HG03571 (cell line): Measurements from ENCODE around the gene BANK1.

Experiments used
- ATAC-seq: cut with Tn5 transposase; IDR thresholded peaks from one replicate; pipeline ENCODE4 v1.9.1; 2021; ENCODE audit not compliant: unreplicated experiment

Gene BANK1, protein sequence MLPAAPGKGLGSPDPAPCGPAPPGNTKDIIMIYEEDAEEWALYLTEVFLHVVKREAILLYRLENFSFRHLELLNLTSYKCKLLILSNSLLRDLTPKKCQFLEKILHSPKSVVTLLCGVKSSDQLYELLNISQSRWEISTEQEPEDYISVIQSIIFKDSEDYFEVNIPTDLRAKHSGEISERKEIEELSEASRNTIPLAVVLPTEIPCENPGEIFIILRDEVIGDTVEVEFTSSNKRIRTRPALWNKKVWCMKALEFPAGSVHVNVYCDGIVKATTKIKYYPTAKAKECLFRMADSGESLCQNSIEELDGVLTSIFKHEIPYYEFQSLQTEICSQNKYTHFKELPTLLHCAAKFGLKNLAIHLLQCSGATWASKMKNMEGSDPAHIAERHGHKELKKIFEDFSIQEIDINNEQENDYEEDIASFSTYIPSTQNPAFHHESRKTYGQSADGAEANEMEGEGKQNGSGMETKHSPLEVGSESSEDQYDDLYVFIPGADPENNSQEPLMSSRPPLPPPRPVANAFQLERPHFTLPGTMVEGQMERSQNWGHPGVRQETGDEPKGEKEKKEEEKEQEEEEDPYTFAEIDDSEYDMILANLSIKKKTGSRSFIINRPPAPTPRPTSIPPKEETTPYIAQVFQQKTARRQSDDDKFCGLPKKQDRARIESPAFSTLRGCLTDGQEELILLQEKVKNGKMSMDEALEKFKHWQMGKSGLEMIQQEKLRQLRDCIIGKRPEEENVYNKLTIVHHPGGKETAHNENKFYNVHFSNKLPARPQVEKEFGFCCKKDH

DNA sequence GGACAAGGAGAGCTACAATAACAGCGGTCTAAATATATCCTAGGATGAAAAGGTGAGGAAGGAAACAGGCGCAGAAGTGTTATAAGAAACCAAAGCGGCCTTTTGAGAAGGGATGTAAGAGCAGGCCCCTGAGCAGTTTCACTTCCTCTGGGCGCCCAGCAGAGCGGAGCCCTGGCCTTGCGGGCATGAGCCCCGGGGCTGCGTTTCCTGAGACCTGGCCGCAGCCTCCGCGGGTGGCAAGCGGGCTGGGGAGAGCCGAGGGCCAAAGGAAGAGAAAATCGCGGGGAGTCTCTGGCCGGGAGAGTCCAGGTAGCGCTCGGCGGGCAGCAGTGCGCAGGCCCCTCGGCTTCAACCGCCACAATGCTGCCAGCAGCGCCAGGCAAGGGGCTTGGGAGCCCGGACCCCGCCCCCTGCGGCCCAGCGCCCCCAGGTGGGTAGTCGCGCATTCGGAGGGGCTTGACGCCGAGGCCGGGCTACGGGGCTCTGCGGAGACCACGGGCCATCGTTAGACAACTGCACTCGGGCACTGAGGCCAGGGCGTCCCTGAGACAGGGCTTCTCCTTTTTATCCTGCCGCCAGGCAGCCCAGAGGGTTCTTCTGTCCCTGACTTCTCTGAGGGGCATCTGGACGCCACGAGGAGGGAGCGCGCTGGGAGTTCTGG lies at the start of gene BANK1:
TSS of gene BANK1 (plus strand) at position 210 of the 661 bp plus-strand sequence. CDS start at position 361, 151 bp downstream.
- peak; percentile 99 for ATAC-seq

DNA sequence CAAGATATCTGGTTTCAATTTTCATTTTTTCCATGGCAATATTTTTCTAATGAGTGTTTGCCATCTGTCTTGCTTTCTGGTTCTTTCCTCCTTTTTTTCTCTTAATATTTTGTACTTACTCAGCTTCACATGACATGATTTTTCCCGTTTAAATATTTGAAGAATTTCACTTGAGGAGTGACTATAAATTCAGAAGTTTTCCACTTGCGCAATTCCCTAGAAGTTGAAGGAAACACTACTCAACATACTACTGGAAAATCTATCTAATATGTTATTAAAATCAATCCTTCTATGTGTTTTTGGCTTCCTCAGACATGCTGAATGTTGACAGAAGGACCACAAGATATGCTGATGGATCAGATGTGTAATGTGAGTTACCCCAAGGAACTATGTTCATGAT lies 36.8 kb upstream of the BANK1 start:
- no peak for ATAC-seq

DNA sequence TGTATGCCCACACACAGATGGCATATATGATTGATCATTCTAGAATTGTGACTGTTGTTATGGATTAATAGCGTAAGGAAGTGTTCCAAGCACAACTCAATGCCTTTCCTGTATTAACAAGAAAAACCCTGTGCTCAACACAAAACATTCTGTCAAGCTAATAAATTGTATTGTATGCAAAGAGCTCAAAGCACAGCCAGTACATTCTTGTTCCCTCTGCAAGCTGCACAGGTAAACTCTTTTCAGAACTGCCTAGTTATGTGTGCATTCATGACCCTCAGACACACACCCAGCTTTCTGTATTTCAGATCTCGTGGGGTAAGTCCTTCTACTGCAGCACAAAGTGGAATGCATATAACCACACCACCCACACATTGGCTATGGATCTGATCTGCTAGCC lies 34.3 kb upstream of the BANK1 start:
- no peak for ATAC-seq

DNA sequence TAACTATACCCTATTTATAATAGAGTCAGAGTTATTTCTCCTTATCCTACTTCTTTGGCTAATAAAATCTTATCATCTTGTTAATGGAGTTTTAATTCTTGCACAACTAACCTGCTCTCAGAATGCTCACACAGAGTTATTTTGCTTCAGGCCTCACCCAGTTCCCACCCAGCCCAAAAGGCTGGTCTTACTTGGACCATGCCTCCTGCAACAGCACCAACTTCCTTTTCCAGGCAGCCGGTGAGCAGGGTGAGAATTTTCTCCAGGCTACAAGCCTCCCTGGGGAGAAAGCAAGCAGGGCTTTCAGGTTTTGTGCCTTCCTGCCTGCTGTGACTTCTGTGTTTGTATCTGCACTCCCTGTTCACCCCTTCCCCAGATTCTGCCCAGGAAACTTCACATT lies 29.1 kb upstream of the BANK1 start:
- no peak for ATAC-seq

DNA sequence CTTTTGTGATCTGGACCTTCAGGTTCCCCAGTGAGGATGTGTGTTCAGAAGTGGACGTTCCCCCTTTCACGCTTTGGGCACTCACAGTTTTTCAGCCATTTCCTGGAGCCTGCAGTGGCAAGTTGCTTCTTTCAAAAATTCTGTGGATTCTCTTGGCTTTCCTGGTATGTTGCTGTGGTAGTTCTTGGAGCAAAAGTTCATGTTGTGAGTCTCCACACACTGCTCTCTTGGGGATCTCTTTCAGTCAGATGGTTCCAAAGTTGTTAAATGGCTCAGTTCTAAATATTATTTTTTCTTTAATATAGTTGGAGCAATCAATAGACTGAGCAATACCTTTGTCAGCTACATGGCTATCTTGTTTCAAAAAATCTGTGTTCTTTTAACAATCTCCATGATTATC lies 28.5 kb upstream of the BANK1 start:
- ATAC-seq = no peak

DNA sequence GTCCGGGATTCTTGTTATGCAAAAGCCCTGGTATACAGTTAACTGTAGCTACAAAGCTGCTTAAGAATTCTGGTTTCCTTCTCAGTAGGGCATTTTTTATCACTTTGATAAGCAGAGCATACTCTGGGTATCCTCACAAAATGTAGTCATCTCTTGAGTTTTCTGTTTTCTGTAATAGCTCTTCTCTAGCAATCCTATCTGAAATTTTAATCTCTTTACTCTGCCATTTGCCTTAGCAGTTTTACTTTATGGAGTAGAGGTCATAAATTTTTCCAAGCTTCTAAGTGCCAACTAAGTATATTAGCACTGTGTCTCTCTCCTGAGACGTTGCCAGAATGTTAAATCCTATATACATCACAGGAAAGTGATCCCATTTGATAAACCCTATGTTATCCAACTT lies 28.0 kb upstream of the BANK1 start:
- no peak for ATAC-seq

DNA sequence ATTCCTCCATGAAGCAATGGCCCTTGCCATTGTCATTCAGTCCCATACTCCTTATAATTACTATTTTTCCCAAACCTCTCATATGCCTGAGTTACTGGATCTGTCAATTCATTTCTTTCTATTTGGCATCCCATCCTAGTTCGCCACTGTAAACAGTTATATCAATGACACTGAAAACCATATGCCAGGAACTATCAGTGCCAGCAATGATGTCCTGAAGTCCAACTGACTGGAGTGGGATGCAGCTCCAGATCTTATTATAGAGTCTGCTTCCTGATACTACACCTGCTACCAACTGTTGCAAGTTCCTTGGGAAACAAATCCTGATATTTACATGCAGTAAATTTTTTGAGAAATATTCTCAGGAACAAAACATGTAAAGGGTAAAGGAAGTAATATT lies 27.0 kb upstream of the BANK1 start:
- ATAC-seq = no peak

DNA sequence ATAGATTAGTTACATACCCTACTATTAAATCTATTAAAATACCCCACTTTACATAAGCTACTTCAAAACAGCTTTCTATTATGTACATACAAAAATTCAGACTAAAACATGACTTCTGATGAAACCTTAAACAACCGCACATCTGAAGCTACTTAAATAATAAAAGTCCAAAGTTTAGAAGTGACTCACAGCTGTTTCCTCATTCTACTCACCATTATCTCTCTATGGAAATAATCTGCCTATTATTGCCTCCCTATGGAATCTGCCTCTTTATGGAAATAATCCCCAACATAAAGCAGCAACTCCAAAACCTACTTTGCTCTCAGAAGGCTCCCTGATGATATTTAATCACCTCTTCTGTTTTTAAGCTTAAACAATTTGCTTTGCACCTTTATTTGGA lies 15.7 kb upstream of the BANK1 start:
- no peak for ATAC-seq

DNA sequence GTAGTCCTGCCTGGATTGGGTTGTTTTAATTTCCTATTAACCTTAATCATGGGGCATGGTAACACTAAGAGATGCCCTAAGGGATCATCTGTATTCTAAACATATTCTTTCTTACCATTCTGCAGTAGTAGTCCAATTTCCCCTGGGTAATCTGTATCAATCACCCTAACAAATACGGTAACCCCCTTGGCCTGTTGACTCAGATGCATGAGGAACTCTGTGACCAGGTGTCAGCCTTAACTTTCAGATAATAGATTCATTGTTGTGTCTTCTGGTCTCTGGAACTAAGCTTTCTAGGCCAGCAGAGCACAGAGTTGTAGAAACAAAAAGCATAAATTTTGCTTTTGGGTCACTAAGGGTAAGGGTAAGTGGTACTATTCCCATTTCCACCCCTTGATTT lies 13.1 kb upstream of the BANK1 start:
- ATAC-seq = no peak

DNA sequence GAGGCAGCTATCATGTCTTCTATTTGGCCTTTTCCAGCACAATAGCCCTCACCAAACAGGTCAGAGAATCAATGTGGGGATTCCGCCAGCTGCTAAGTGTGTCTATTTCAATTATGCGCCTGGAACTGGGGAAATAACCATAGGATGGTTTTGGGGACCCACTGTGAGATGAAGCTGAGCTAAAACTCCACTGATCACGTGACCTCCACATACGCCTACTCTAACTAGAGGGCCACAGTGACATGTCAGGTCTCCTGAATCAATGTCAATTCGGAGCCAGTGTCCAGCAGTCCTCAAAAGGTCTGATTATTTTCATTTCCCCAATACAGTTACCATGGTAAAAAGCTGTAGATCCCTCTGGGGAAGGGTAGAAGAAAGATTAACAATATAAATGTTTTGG lies 10.2 kb upstream of the BANK1 start:
- ATAC-seq = no peak

DNA sequence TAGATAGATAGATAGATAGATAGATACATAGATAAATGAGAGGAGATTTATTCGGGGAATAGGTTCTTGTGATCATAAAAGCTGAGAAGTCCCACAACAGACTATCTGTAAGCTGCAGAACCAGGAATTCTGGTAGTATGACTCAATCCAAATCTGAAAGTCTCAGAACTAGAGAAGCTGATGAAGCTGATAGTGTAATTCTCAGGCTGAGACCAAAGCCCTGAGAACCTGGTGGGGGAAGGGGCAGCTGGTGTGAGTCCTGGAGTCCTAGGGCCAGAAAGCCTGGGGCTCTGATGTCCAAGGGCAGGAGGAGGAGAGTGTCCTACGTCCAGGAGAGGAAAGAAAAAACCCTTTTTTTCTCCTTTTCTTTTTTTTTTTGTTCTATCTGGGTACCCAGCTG lies 8.0 kb upstream of the BANK1 start:
- no peak for ATAC-seq

DNA sequence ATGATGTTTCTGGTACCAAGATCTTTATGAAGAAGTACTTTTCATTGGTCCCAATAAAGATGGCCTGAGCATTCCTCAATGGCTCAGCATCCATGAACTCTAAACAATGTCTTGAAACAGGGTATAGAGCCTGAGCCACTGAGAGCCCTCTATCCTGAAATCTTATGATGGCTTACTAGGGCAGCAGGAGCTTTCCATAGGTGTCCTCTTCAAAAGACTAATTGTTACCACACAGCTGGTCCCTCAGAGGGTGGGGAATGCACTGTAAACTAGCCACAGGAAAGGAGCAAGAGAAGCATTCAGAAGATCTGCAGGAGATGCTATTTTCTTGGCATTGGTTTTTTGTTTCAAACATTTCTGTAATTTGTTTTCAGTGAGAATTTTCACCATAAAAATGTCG lies 5.6 kb upstream of the BANK1 start:
- ATAC-seq = no peak

DNA sequence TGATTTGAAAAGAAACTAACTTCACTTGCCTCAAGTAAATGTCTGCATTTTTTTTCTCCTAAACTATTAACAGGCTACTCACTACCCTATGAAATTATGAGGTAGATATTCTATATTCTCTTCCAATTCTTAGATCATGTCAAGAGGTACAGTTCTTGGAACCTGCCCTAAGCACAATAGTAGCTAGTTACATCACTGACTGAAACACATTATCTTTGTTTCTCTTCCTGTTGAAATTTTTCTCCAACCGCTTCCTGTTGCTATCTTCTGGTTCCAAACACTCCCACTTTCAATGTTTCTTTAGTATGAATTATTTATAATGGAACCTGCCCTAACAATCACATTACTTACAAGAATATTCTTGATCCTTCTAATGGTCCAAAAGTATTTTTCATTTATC lies 5.0 kb upstream of the BANK1 start:
- no peak for ATAC-seq

DNA sequence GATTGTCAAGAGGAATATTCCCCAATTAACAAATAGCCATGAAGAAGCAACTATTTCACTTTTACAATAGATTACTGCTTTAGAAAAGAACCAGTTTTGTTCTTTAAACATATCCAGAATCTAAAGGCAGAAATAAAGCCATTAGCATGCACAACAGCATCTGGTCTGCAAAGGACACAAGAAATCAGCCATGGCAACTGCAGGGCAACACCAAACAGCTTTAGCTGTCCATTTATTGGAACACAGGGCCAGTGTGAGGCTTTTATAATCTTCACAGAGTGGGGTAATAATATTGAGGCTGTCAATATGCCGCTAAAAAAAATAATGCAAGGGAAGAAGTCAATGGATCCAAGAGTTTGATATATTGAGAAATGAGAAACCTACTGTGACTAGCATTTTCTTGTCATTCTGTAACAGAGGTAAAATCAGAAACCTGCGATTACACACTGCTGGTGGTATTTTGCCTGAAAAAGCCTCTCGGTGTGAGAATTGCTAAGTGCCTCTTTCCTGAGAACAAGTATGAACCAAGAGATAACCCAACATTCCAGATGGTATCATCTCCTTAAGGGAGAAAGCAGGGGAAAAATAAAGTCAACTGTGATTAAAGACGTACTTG lies 2.7 kb upstream of the BANK1 start:
- ATAC-seq = no peak

DNA sequence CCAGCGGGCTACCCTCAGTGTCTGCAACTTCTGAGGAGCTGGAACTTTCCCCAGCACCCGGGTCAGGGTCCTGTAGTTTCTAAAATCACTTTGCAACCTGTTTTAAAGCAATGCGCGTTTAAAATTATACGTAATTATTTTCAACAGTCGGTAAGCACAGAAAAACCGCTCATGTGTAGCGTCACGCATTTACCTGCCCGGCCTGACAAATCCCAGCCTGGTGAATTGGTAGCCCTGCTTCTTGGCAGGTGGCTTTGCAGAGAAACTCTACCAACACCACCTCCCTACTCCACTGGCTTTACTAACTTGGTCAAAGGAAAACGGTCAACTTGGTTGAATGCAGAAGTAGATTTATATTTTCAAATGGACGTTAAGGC lies 640 bp downstream of the BANK1 start:
- no peak for ATAC-seq

DNA sequence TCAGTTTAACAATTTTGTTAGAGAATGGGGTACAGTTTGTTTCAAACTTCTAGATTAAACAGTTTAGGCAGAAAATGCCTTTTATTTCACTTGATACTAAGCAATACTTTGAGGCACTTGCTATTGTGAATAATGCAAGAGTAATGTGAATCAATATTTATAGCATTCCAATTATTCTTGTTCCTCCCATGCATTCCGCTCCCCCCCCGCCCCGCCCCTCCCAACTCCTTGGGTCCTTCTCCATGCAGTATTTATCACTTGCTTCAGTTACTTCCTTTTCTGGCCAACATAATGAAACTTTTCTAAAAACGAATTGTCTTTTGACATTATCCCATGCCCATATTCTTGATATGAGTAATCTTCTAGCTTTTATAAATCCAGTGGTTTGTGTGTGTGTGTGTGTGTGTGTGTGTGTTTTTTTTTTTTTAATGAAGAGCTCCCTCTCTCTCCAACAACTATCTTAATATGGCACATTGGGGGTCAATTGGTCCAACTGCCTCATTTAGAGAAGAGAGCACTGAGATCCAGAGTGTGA lies 1.6 kb downstream of the BANK1 start:
- ATAC-seq = no peak

DNA sequence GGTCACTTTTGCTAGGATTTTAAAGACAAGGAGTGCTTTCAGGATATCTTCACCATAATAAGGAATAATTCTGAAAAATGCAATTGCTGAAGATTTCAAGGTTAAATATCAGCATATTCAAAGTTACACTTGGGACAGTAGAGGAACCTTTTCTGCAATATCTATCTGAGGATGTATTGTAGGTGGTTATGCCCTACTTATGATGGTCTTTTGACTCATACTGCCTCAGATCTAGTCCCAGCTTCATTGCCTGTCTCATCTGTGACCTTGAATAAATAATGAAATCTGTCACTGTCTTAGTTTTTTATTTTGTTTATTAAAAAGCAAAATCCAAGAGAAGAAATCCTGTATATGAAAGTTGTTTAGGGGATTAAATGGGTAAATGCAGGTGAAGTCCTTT lies 2.9 kb downstream of the BANK1 start:
- no peak for ATAC-seq

DNA sequence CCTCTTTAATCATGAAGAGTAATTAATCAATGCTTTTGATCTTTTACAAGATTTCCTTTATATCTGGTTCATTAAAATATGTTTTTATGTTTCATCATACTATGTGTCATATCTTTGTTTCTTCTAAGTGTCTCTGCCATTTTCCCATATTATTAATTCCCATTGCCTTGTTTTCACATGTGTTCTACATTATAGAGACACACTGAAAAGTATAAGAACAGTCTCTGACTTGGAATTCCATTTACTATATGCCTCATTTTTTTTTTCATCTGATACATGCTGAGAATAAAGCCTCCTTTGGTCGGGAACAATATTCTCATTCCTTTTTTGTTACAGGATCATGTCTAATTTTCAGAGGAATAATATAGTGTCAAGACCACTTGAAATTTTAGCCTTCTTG lies 4.3 kb downstream of the BANK1 start:
- ATAC-seq = no peak

DNA sequence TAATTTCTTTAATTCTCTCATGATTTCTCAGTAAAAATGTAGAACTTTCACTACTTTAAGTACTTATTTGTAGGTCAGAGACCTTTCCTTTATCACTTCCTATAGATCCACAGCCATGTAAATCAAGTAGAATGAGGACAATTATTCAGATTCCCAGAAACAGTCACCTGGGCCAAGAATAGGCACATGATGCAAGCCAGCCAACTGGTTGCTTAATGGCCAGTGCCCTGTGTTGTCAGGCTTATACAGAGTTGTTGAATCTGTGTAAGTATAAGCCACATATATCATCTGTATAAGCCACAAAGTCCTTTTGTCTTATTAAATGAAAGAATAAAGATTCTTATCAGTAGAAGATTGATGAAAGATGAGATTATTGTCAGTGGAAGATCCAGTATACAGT lies 5.2 kb downstream of the BANK1 start:
- no peak for ATAC-seq

DNA sequence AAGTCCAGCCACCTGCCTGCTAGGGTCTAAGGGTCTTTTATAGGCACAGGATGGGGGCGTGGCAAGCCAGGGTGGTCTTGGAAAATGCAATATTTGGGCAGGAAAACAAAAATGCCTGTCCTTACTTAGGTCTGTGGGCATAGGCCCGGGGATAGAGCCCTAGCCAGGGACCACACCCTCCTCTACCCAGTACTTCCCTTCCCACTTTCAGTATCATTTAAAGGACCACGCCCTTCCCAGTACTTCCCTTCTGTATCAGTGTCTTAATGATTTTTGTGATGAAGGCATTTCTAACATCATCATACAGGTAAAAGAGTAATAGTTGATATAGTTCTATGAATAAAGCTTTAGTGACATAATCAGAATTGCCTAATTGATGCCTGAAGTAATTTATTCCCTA lies 11.4 kb downstream of the BANK1 start:
- ATAC-seq = no peak

DNA sequence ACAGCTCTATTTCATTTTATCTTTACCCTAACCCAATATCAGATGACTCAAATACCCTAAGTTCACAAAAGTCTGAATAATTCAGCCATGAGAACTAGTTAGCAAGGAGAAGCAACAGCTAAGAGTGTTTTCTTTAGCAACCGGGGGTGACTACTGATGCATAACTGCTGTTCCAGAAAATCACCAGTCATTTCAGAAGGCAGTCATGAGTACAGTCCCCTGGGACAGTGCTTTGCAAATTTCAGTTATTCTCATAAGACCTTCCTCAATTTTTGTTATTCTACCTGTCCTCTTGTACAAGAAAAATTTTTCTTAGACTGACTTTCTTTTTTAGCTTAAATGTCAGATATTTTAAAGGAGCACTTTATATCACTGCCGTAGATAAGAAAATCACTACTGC lies 16.4 kb downstream of the BANK1 start:
- peak; percentile 98 for ATAC-seq
